Endothelial cell of umbilical vein (primary cell): ENCODE data around the gene RPGR.

Experiments used
- CTCF ChIP-seq, 2 donors: IDR thresholded peaks; 1 replicate in 1 of 2; 2 replicates in 1 of 2; pipeline ENCODE4 v1.5.1; 2011; ENCODE audit warnings: low read length in 2 of 2, mild to moderate bottlenecking in 2 of 2, moderate library complexity in 2 of 2, control low read depth in 1 of 2, inconsistent platforms in 1 of 2, low read depth in 1 of 2; ENCODE audit not compliant: insufficient read depth in 1 of 2; ENCODE audit errors: extremely low read depth in 1 of 2
- EZH2 ChIP-seq: IDR thresholded peaks from 2 replicates; pipeline ENCODE4 v1.6.1; 2012; ENCODE audit warnings: borderline replicate concordance, low read depth, mild to moderate bottlenecking, moderate library complexity, low read length, inconsistent platforms; ENCODE audit not compliant: severe bottlenecking
- FOS ChIP-seq: IDR thresholded peaks from 2 replicates; pipeline ENCODE4 v1.6.1; 2011; ENCODE audit warnings: mild to moderate bottlenecking, low read length, moderate library complexity, borderline replicate concordance; ENCODE audit not compliant: insufficient read depth
- GATA2 ChIP-seq: IDR thresholded peaks from 2 replicates; pipeline ENCODE4 v1.7.0; 2011; ENCODE audit warnings: low read depth, mild to moderate bottlenecking, moderate library complexity, mixed read lengths, low read length; ENCODE audit not compliant: insufficient read length, insufficient read depth
- JUN ChIP-seq: IDR thresholded peaks from 2 replicates; pipeline ENCODE4 v1.6.1; 2011; ENCODE audit warnings: borderline replicate concordance, low read depth; ENCODE audit not compliant: insufficient read length, insufficient read depth
- MAX ChIP-seq: IDR thresholded peaks from 2 replicates; pipeline ENCODE4 v1.6.1; 2011; ENCODE audit not compliant: insufficient read depth, insufficient read length
- MYC ChIP-seq: IDR thresholded peaks from one replicate; pipeline ENCODE4 v1.6.1; 2011; ENCODE audit warnings: mild to moderate bottlenecking, low read depth, low read length
- POLR2A ChIP-seq: IDR thresholded peaks from 2 replicates; pipeline ENCODE4 v1.6.1; 2012; ENCODE audit warnings: low read depth, mild to moderate bottlenecking, control low read depth, low read length
- POLR2AphosphoS5 ChIP-seq: IDR thresholded peaks from 2 replicates; pipeline ENCODE4 v1.6.1; 2012; ENCODE audit warnings: low read depth, mild to moderate bottlenecking, control low read depth, low read length, moderate library complexity; ENCODE audit not compliant: insufficient read depth

GRCh38 chrX:38285649-38286048, 41.7 kb downstream of the RPGR start:
- TF ChIP-seq POLR2AphosphoS5 (no peak), CTCF (IDR thresholded peaks at IDR 0.05; ENCODE audit: extremely low read depth in 1 of 2, insufficient read depth in 1 of 2, low read depth in 1 of 2, low read length in 2 of 2) (no peak), EZH2 (no peak), POLR2A (no peak), MAX (no peak), GATA2 (no peak), FOS (no peak), JUN (no peak), MYC (no peak)
